ENCODE data around the gene PPCDC. TPM values are rescaled to one million over a fixed set of nuclear protein-coding genes. Genes with fewer than 3 reads are reported as not detected.

Gene PPCDC
- total RNA-seq, 1 donor from 2014 or later, result 7.3 TPM

GRCh38 chr15:75030023-75030413 lies 6.6 kb downstream of the PPCDC start:
- Histone ChIP-seq H3K79me2 (ENCODE audit: insufficient read depth, low read length) (peaks cover 16% of the 10 kb centered on the region), H3K27ac (ENCODE audit: low read depth, low read length) (no peak overlapping the region), H3K4me2 (ENCODE audit: low read length) (peak overlapping the region; percentile 59), H3K4me1 (ENCODE audit: insufficient read depth, low read length) (peaks cover 8% of the 10 kb centered on the region), H4K20me1 (ENCODE audit: insufficient read depth, low read length) (peaks cover 16% of the 10 kb centered on the region), H3K36me3 (ENCODE audit: insufficient read depth, low read length) (no peaks in the 10 kb centered on the region), H3K9ac (ENCODE audit: low read length) (peak overlapping the region; percentile 50), H3K4me3 (ENCODE audit: insufficient read depth, low read depth, low read length) (no peak overlapping the region), H3K9me3 (ENCODE audit: insufficient read depth, low read depth, low read length) (no peaks in the 10 kb centered on the region), H2AFZ (ENCODE audit: low read depth, low read length) (peak overlapping the region; percentile 30), H3K27me3 (ENCODE audit: insufficient read depth, low read length) (no peaks in the 10 kb centered on the region)
- no peaks in the 10 kb centered on the region for H3K27me3 Mint-ChIP-seq (ENCODE audit: low read depth, unreplicated experiment)
- no peak overlapping the region for H3K27ac Mint-ChIP-seq (ENCODE audit: unreplicated experiment)
- H3K4me3 Mint-ChIP-seq (ENCODE audit: unreplicated experiment), result no peak overlapping the region
- no peaks in the 10 kb centered on the region for H3K9me3 Mint-ChIP-seq (ENCODE audit: unreplicated experiment)
- TF ChIP-seq EZH2 (IDR thresholded peaks at IDR 0.05; ENCODE audit: insufficient read depth, low read length), result no peak
- TF ChIP-seq, protein P1, sequence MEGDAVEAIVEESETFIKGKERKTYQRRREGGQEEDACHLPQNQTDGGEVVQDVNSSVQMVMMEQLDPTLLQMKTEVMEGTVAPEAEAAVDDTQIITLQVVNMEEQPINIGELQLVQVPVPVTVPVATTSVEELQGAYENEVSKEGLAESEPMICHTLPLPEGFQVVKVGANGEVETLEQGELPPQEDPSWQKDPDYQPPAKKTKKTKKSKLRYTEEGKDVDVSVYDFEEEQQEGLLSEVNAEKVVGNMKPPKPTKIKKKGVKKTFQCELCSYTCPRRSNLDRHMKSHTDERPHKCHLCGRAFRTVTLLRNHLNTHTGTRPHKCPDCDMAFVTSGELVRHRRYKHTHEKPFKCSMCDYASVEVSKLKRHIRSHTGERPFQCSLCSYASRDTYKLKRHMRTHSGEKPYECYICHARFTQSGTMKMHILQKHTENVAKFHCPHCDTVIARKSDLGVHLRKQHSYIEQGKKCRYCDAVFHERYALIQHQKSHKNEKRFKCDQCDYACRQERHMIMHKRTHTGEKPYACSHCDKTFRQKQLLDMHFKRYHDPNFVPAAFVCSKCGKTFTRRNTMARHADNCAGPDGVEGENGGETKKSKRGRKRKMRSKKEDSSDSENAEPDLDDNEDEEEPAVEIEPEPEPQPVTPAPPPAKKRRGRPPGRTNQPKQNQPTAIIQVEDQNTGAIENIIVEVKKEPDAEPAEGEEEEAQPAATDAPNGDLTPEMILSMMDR (IDR thresholded peaks at IDR 0.05; ENCODE audit: insufficient read depth, low read depth, low read length), result no peak
- no peak for FAIRE-seq
- peaks cover 2% of the 10 kb centered on the region for H3K36me3 Mint-ChIP-seq (ENCODE audit: low read depth, unreplicated experiment)
- H3K4me1 Mint-ChIP-seq (ENCODE audit: low read depth, unreplicated experiment), result peaks cover 16% of the 10 kb centered on the region
- no peak for DNase-seq (ENCODE audit: low read depth)

DNA sequence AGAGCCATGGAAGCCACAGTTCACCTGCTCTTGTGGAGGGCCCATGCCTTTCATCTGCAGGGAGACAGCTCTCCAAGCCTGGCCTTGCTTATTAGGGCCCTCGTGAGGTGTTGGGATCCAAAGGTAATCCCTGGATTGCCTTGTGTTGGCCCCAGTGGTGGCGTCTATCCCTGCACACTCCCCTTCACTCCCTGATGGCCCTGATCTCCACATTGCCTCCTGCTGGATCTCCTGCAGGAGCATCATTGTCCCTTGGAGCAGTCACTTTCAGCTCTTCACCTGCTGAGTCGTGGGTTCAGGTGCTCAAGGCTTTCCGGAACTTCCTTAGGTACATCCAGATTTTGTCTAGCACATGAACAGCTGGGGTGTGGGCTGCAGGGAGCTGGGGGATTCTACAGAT lies 7.0 kb downstream of the PPCDC start:
- Histone ChIP-seq H3K9ac (ENCODE audit: low read length) (no peak overlapping the region), H3K79me2 (ENCODE audit: insufficient read depth, low read length) (peaks cover 17% of the 10 kb centered on the region), H4K20me1 (ENCODE audit: insufficient read depth, low read length) (peaks cover 16% of the 10 kb centered on the region), H3K36me3 (ENCODE audit: insufficient read depth, low read length) (no peaks in the 10 kb centered on the region), H3K27me3 (ENCODE audit: insufficient read depth, low read length) (no peaks in the 10 kb centered on the region), H3K27ac (ENCODE audit: low read depth, low read length) (no peak overlapping the region), H2AFZ (ENCODE audit: low read depth, low read length) (no peak overlapping the region), H3K4me3 (ENCODE audit: insufficient read depth, low read depth, low read length) (no peak overlapping the region), H3K4me1 (ENCODE audit: insufficient read depth, low read length) (peaks cover 8% of the 10 kb centered on the region), H3K9me3 (ENCODE audit: insufficient read depth, low read depth, low read length) (no peaks in the 10 kb centered on the region), H3K4me2 (ENCODE audit: low read length) (no peak overlapping the region)
- Mint-ChIP-seq H3K9me3 (ENCODE audit: unreplicated experiment) (no peaks in the 10 kb centered on the region), H3K4me3 (ENCODE audit: unreplicated experiment) (no peak overlapping the region), H3K27ac (ENCODE audit: unreplicated experiment) (peak overlapping the region; percentile 34), H3K4me1 (ENCODE audit: low read depth, unreplicated experiment) (peaks cover 16% of the 10 kb centered on the region), H3K36me3 (ENCODE audit: low read depth, unreplicated experiment) (peaks cover 2% of the 10 kb centered on the region), H3K27me3 (ENCODE audit: low read depth, unreplicated experiment) (no peaks in the 10 kb centered on the region)
- FAIRE-seq (no peak), DNase-seq (ENCODE audit: low read depth) (no peak)
- TF ChIP-seq, protein P1 (IDR thresholded peaks at IDR 0.05; ENCODE audit: insufficient read depth, low read depth, low read length), result no peak
- no peak for TF ChIP-seq EZH2 (IDR thresholded peaks at IDR 0.05; ENCODE audit: insufficient read depth, low read length)

DNA sequence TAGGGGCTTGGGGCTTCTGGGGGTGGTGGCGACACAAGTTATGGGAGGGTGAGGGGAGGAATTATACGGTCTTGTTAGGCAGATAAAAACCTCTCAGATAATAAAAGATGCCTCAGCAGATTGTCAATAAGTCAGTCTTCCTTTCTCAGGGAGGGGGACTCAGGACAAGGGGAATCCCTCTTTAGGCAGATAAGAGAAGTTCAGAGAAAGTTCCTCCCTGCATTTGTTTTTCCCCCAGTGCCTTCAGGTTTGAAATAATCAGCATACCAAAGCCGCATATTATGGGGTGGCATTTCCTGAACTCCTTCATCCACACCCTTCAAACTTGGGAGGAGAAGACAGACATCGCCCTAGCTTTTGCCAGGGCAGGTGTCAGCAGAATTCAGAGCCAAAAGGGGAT lies 8.5 kb downstream of the PPCDC start:
- Histone ChIP-seq H3K9ac (ENCODE audit: low read length) (peak overlapping the region; percentile 25), H3K27ac (ENCODE audit: low read depth, low read length) (no peak overlapping the region), H3K4me2 (ENCODE audit: low read length) (no peak overlapping the region), H3K4me3 (ENCODE audit: insufficient read depth, low read depth, low read length) (no peak overlapping the region), H3K79me2 (ENCODE audit: insufficient read depth, low read length) (peaks cover 12% of the 10 kb centered on the region), H2AFZ (ENCODE audit: low read depth, low read length) (no peak overlapping the region), H3K27me3 (ENCODE audit: insufficient read depth, low read length) (no peaks in the 10 kb centered on the region), H3K36me3 (ENCODE audit: insufficient read depth, low read length) (no peaks in the 10 kb centered on the region), H4K20me1 (ENCODE audit: insufficient read depth, low read length) (peaks cover 16% of the 10 kb centered on the region), H3K4me1 (ENCODE audit: insufficient read depth, low read length) (peaks cover 8% of the 10 kb centered on the region), H3K9me3 (ENCODE audit: insufficient read depth, low read depth, low read length) (no peaks in the 10 kb centered on the region)
- H3K27me3 Mint-ChIP-seq (ENCODE audit: low read depth, unreplicated experiment), result no peaks in the 10 kb centered on the region
- peaks cover 8% of the 10 kb centered on the region for H3K36me3 Mint-ChIP-seq (ENCODE audit: low read depth, unreplicated experiment)
- peak overlapping the region; percentile 45 for H3K4me3 Mint-ChIP-seq (ENCODE audit: unreplicated experiment)
- TF ChIP-seq, protein P1 (IDR thresholded peaks at IDR 0.05; ENCODE audit: insufficient read depth, low read depth, low read length), result no peak
- TF ChIP-seq EZH2 (IDR thresholded peaks at IDR 0.05; ENCODE audit: insufficient read depth, low read length), result no peak
- DNase-seq (ENCODE audit: low read depth) (no peak), FAIRE-seq (no peak)
- H3K9me3 Mint-ChIP-seq (ENCODE audit: unreplicated experiment), result no peaks in the 10 kb centered on the region
- peaks cover 24% of the 10 kb centered on the region for H3K4me1 Mint-ChIP-seq (ENCODE audit: low read depth, unreplicated experiment)
- no peak overlapping the region for H3K27ac Mint-ChIP-seq (ENCODE audit: unreplicated experiment)
